Measurements from ENCODE around the gene TM6SF1.
"Not testable (repeated sequence)": the region's sequence is repeated elsewhere in the genome, so short reads cannot be mapped to it uniquely, and the experiment has no call there.

Gene TM6SF1

DNA sequence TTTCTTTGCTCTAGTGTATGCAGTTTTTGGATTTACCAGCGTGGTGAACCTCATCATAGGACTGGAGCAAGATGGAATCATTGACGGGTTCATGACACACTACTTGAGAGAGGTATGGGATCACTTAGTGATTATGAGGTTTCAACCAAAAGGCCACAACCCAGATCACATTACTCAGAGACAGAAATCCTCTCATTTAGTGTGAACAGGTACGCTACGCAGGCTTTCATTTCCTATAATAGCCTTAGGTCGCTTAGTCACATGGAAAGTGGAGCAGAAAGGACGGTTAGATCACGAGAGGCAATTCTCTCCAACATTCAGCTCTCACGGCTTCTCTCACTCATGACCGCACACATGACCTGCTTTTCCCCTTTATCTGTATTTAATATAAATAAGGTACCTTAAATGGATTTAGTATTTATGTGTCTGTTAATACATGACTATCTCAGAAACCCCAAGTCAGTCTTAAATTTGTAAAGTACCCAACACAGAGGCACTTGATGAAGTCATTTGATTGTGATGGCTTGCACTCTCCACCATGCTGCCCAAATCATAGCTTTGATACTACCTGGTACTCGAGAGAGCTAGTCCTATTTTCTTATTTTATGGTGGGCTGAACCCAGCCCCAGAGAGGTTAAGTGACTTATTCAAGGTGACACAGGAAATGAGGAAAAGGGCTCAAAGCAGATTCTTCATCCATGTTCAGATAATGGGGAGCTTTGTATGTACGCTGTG is 8.6 kb downstream of the TM6SF1 start:
- no peak for DNase-seq (ENCODE audit: low spot score)

DNA sequence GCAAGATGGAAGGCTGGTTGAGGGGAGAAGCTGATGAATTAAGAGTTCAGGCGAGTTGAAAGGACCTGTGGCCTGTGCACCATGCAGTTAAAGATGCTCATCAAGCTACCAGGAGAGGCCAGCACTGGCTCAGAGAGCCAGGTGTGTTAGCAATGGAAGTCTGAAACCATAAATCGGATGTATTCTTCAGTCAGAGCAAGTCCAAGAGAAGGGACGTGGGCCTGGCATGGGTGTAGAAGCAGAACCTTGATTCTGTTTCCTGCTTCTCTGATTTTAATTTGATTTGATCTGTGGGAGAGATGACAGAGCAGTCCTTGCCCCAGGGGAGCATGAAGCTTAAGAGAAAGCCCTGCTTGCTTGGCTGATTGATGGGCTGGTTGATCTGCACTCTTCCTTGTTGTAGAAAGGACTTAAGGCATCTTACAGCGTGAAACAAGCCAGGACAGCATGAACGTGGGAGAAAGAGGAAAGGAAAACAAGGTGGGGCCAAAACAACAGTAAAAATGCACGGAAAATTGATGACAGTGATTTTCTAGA is 10.9 kb downstream of the TM6SF1 start:
- no peak for DNase-seq (ENCODE audit: low spot score)

DNA sequence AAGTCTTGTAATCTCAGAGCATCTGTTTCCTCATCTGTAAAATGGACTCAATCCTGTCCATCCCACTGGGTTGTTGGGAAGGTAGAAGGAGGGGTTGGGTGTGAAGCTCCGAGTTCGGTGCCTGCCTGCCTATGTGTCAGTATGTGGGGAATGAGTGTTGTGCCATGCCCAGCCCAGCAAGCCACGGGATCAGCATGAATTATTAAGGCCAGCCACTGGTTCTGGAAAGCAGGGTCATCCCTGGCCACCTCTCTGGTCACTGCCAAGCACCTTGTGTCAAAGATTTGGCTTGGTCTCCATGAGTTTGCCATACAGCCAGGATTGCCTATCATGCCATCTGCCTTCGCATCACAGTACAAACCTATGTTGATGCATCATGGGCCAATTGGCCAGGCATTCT is 11.5 kb downstream of the TM6SF1 start:
- DNase-seq (ENCODE audit: low spot score): no peak

DNA sequence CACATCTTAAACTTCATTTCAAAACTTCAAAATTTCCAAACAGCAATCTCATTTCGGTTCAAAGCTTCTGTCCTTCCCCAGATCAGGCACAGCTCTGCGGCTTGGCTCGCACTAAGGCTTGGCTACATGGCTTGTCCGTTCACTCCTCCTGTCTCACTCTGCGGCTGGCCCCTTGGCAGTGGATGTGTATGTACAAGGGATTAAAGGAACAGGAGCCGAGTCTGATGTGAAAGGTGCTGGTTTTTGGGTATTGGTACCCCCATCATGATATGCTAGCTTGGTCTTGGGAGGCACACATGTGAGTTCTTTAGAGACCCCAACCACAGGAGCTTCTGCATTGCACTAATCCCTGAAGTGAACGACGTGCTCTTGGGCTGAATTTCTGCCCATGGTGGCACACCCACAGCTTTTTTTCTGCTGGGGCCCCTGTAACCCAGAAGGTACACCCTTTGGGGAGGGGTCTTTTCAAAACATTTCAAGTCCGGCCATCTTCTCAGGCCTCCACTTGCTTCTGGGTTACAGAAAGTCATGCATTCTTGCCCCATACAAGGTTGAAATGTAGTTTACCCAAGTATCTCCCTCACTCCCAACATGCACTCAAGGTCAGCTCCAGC is 12.6 kb downstream of the TM6SF1 start:
- no peak for DNase-seq (ENCODE audit: low spot score)

DNA sequence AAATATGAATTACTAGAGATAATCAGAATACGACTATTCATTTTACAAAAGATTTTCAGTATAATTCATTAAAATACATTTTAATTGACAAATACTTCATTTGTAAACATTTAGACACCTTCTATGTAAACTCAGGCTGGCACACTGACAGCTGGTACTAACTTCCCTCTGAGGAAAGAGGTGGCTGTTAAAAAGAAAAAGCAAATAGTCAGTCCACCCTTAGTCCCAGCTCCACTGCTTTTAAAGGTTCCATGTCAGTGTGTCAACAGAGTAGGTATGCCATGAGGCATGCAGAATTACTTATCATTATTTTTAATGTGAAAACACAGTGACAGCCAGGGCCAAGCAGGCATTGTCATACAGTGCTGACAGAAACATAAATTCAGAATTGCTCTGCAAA is 16.1 kb downstream of the TM6SF1 start:
- DNase-seq (ENCODE audit: low spot score): no peak

DNA sequence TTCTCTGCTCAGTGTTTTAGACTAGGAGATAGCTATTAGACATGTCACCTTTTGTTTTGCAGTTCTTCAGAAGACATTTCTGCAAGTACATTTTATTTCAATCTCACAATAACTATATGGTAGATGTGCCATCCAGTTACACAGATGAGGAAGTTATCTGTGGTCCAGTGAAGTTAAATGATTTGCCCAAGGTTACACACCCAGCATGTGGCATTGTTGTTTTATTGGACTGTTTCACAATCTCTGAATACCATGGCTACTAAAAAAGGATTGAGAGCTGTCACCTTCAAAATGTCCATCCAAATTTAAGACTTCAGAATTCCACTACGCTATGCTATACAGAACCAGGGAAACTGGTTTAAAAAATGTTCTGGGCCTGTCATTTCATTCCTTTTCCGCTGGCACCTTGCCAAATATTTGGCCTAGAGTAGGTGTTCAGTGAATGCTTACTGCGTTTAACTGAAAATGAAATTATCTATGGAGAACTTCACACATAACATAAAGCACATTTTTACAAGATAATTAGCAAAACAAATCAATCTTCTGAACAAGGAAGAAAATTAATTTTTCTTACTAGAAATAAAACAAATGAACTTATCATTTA is 20.2 kb downstream of the TM6SF1 start:
- no peak for DNase-seq (ENCODE audit: low spot score)

DNA sequence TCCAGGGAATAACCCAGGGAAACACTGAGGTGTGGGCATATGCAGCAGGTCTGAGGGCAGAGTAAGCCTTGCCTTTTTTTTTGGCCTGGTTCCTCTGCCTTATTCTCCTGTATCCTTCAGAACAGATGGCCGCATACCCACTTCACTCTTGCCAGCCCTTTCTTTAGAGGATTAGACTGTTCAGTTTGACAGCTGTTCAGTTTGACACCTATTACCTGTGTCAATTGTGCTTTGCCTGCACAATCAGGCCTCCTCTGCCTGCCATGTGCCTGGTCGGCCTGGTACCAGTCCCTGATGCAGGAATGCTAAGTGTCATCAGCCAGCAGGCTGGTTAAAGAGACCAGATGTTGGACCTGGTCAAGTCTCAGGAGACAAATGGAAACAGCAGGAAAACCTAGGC is 22.3 kb downstream of the TM6SF1 start:
- no peak for DNase-seq (ENCODE audit: low spot score)

DNA sequence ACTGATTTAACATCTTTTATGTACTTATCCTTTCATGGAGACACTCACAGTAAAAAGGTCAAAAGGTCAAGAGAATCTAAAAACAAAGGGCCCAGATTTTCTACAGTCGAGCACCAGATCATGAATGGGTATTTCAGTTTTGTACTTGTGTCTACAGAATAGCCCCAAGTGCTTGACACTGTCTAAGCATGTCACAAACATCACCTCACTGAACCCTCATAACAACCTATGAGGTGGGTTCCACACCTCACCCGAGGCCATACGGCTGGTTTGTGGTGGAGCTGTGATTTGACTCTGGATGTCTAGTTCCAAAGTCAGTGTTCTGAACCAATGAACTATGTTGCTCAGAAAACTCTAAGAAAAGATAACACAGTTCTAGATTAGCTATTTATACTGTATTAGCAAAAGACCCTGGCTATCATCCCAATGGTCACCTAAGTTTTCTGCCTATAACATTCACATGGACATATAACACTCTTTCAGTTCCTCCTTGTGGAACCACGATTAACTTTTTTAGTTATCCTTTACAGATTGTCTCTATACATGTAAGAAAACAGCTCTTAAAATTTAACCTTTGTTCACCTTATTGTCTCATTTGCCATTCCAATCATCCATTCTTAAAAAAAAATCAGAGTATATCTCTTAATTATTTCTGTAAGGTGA is 25.5 kb downstream of the TM6SF1 start:
- DNase-seq (ENCODE audit: low spot score): no peak

DNA sequence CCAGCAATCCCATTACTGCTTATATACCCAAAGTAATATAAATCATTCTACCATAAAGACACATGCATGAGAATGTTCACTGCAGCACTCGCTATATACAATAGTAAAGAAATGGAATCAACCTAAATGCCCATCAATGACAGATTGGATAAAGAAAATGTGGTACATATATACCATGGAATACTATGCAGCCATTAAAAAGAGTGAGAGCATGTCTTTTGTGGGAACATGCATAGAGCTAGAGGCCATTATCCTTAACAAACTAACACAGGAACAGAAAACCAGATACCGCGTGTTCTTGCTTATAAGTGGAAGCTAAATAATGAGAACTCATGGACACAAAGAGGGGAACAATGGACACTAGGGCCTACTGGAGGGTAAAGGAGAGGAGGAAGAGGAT is 34.7 kb downstream of the TM6SF1 start:
- not testable (repeated sequence) for DNase-seq (ENCODE audit: low spot score)

DNA sequence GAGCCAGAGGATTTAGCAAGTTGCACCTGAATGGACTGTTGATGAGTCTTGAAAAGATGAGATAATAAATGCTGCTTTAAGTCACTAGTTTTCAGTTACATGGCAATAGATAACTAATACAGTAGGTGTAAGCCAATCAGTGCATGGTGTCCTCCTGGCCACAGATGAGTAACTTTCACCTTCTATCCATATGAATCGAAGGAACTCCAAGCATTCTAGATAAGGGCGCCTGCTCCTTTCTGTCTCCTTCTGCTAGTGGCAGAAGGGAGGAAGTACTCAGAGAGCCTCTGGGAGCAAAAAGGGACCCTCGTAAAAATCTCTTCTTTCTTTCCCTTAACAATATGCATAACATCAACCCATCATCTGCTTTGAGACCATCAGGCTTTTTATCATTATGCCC is 37.3 kb downstream of the TM6SF1 start:
- DNase-seq (ENCODE audit: low spot score): no peak

DNA sequence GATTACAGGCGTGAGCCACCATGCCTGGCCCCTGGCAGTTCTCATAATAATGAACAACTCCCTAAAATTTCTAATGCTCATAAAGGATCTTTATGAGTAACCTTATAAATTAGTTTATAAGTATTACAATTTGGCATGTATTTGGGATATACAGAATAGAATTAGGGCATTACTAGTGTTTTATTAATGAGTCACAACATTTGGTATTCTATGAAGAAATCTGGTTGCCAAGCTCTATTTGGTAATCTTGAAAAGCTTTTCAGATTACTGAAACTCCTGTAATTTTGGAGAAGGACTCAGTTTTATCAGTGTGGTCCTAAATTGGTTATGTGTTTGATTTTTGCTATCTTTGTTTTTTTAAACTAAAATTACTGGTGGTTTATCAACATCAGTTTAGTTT is 45.8 kb downstream of the TM6SF1 start:
- peak; percentile 11 for DNase-seq (ENCODE audit: low spot score)

DNA sequence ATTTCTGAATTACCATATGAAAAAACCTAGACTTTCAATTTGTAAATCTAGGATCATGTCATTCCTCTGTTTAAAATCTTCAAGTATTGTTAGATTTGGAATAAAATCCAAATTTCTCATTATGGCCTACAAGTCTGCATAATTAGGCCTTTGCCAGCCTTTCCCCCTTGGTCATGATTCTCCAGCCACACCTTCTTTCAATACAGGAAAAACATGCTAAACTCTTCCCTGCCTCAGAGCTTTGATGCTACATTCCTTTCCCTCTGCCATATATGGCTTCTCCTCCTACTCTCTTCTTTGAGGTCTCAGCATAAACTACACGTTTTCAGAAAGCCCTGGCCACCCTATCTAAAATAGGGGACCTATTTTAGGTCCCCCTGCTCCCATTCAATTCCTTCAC is 48.5 kb downstream of the TM6SF1 start:
- no peak for DNase-seq (ENCODE audit: low spot score)

DNA sequence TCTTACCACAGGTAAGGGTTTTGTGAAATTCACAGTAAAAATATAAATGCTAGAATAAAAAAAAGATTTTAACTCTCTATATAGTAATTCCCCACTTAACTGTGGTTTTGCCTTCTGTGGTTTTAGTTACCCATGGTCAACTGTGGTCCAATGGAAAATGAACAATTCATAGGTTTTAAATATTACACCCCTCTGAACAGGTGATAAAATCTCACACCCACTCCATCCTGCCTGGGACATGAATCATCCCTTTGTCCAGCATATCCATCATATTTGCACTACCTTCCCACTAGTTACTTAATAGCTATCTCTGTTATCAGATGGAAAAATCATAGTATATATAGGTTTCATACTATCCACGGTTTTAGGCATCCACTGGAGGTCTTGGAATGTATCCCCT is 50.9 kb downstream of the TM6SF1 start:
- DNase-seq (ENCODE audit: low spot score): no peak

DNA sequence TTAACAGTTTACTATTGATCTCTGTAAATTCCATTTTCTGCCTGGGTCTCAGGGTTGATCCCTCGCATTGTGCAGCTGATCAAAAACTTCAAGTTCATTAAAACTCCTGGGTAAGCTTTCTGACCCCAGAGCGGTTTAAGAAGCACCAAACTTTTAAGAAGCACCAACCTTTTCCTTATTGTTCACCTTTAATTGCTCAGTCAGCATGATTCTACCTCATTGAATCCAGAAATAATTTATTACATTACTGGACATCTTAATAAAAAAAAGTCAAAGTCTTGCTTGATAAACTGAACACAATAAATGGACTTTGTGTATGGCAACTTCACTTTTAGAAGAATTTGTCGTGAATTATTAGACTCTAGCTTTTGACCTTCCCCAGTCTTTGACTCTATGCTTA is 53.3 kb downstream of the TM6SF1 start:
- DNase-seq (ENCODE audit: low spot score): no peak

DNA sequence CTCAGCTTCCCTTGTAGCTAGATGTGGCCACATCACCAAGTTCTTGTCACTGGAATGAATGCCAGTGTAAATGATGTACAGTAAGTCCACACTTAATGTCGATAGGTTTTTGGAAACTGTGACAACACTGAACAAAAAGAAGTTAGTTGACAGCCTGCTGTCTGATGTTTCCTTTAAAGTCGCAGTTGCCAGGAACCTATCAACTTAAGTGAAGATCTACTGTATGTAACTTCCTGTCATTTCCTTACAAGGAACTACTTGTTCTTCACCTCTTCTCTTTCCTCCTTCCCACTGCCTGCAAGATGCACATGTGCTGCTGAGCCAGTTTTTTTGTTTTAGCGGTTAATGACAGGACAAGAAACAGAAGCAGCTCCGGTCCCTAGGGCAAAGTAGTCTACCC is 55.6 kb downstream of the TM6SF1 start:
- no peak for DNase-seq (ENCODE audit: low spot score)

DNA sequence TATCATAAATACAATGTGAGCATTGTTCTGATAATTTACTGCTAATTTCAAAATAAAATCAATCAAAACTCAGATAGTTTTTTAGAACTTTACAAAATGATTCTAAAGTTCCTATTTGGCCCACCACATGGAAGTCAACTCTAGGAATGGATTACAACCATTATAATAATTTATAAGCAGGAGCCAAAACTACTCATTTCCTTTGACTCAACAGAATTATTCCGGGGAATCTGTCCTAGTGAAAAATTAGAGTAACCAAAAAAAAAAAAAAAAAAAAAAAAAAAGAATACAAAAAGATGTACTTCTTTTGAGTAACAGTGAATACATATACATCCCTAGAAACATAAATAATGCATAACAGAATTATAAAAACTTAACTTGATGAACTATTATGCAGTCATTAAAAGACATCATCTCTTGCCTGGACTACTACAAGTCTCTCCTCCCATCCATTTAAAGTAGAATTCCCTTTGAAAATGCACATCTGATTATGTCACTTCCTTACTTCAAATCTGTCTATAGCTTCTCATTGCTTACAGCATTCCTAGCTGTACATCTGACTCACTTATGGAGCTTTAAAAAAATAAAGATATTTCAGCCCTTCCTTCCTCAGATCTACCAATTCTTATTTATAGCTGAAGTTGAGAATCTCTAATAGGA is 56.8 kb downstream of the TM6SF1 start:
- no peak for DNase-seq (ENCODE audit: low spot score)

DNA sequence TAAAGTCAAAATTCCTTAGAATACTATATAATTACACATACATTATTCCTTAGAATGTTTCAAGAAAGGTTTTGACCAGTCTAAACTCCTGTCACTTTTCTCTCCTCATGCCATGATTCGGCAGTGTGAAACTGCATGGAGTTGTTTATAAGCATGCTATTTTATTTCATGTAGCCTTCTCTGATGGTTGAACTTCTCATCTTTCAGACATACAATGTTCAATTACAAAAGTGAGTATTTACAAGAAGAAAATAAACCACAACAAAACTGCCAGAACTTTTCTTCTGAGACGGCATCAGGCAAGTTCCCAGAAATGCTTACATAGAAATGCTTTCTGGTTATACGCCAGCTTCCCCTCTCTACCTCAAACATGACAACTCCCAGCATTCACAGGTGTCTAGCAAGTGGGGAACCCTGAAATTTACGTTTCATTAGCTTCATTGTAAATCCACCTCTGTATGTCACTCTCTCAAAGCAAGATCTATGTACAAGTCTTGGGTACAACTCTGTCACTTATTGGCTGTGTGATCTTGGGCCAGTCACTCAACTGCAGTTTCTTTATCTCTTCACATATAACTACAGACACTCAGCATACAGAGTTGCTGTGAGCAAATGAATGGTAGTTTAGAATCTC is 57.4 kb downstream of the TM6SF1 start:
- no peak for DNase-seq (ENCODE audit: low spot score)

DNA sequence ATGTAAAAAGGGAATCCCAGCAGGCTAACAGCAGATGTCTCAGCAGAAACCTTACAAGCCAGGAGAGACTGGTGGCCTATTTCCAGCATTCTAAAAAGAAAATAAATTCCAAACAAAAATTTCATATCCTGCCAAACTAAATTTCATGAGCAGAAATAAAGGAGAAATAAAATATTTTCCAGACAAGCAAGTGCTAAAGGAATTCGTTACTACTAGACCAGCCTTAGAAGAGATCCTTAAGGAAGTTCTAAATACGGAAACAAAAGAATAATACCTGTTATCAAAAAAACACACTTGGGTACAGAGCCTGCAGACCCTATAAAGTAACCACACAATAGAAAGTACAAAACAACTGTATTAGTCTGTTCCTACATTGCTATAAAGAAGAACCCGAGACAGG is 58.8 kb downstream of the TM6SF1 start:
- DNase-seq (ENCODE audit: low spot score): no peak

DNA sequence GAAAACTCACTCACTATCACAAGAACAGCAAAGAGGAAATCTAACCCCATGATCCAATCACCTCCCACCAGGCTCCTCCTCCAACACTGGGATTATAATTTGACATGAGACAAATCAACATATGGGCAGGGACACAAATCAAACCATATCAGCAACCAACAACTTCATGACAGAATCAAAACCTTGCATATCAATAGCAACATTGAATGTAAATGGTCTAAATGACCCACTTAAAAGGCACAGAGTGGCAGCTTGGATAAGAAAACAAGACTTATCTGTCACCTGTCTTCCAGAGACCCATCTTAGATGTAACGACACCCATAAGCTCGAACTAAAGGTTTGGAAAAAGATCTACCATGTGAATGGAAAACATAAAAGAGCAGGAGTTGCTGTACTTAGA is 59.4 kb downstream of the TM6SF1 start:
- DNase-seq (ENCODE audit: low spot score): no peak

DNA sequence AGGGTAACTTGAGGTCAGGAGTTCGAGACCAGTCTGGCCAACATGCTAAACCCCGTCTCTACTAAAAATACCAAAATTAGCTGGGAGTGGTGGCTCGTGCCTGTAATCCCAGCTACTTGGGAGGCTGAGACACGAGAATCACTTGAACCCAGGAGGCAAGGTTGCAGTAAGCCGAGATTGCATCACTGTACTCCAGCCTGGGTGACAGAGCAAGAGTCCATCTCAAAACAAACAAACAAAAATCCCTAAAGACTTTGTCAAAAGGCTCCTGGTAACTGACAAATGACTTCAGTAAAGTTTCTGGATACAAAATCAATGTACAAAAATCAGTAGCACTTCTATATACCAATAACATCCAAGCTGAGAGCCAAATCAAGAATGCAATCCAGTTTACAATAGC is 62.1 kb downstream of the TM6SF1 start:
- not testable (repeated sequence) for DNase-seq (ENCODE audit: low spot score)

DNA sequence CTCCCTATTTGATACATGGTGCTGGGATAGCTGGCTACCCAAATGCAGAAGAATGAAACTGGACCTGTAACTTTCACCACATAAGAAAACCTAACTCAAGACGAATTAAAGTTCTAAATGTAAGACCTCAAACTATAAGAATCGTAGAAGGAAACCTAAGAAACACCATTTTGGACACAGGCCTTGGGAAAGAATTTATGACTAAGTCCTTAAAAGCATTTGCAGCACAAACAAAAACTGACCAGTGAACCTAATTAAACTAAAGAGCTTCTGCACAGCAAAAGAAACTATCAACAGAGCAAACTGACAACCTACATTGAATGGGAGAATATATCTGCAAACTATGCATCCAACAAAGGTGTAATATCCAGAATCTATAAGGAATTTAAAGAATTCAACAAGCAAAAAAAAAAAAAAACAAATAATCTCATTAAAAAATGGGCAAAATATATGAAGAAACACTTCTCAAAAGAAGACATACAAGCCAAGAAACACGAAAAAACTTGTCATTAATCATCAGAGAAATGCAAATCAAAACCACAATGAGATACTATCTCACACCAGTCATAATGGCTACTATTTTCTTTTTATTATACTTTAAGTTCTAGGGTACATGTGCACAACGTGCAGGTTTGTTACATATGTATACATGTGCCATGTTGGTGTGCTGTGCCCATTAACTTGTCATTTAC is 63.2 kb downstream of the TM6SF1 start:
- DNase-seq (ENCODE audit: low spot score): no peak

All from GM03348 (cell line).